NOMO-1 treated with DMSO at 0.1 percent for 48 hours (cell line): Measurements from ENCODE around the gene LACTB.
"Not testable (repeated sequence)": the region's sequence is repeated elsewhere in the genome, so short reads cannot be mapped to it uniquely, and the experiment has no call there.

Experiments
- DNase-seq: peaks from one replicate; lab custom pipeline; 2025; ENCODE audit not compliant: unreplicated experiment; lab: John Stamatoyannopoulos, UW

Gene LACTB

GRCh38 chr15:63089260-63090043 is 32.2 kb upstream of the LACTB start:
- DNase-seq = no peak

- DNase-seq = no peak
These were observed 31.2 kb upstream of the LACTB start for GRCh38 chr15:63090472-63090871.

- no peak for DNase-seq
These were observed 30.8 kb upstream of the LACTB start for GRCh38 chr15:63090887-63091286.

GRCh38 chr15:63091679-63092446 is 29.8 kb upstream of the LACTB start:
- no peak for DNase-seq

GRCh38 chr15:63093486-63094205 is 28.0 kb upstream of the LACTB start:
- peak; percentile 67 for DNase-seq

- no peak for DNase-seq
These were observed 27.1 kb upstream of the LACTB start for GRCh38 chr15:63094495-63094931.

GRCh38 chr15:63096178-63096577 is 25.5 kb upstream of the LACTB start:
- DNase-seq = no peak

- DNase-seq = not testable (repeated sequence)
These were observed 22.8 kb upstream of the LACTB start for GRCh38 chr15:63098901-63099300.

GRCh38 chr15:63099581-63099980 is 22.1 kb upstream of the LACTB start:
- not testable (repeated sequence) for DNase-seq

- DNase-seq = no peak
These were observed 18.2 kb upstream of the LACTB start for GRCh38 chr15:63103416-63103815.

GRCh38 chr15:63104727-63105126 is 16.9 kb upstream of the LACTB start:
- peak; percentile 80 for DNase-seq

- DNase-seq = peak; percentile 18
These were observed 16.3 kb upstream of the LACTB start for GRCh38 chr15:63105354-63105753.

GRCh38 chr15:63107895-63108546 is 13.6 kb upstream of the LACTB start:
- peak; percentile 8 for DNase-seq

GRCh38 chr15:63109498-63109897 is 12.2 kb upstream of the LACTB start:
- DNase-seq = no peak

GRCh38 chr15:63109920-63110319 is 11.7 kb upstream of the LACTB start:
- no peak for DNase-seq

GRCh38 chr15:63110428-63111026 is 11.1 kb upstream of the LACTB start:
- no peak for DNase-seq

GRCh38 chr15:63111481-63111880 is 10.2 kb upstream of the LACTB start:
- DNase-seq = no peak

- no peak for DNase-seq
These were observed 8.8 kb upstream of the LACTB start for GRCh38 chr15:63112871-63113270.

- DNase-seq = no peak
These were observed 7.2 kb upstream of the LACTB start for GRCh38 chr15:63114465-63114864.

- DNase-seq = no peak
These were observed 2.8 kb upstream of the LACTB start for GRCh38 chr15:63118854-63119253.
